Esophagus squamous epithelium (tissue), 5 donors: ENCODE data around the gene SCGB3A1. TPM values are rescaled to one million over a fixed set of nuclear protein-coding genes. Genes with fewer than 3 reads are reported as not detected.

Experiments used
- DNase-seq: peaks from one replicate; lab custom pipeline; 2025; lab: John Stamatoyannopoulos, UW
- H3K27ac ChIP-seq, 4 donors: fragments of 200-600 bp; sonication (generic); one replicate each; pipeline ENCODE4 v1.5.1; 2016 to 2019; ENCODE audit warnings: mild to moderate bottlenecking in 1 of 4
- H3K27me3 ChIP-seq, 4 donors: fragments of 200-600 bp; sonication (generic); 1 replicate in 3 of 4; 2 replicates in 1 of 4; pipeline versions ENCODE4 v1.5.1 to v1.6.0; 2017 to 2021; ENCODE audit warnings: antibody characterized with exemption in 1 of 4
- H3K36me3 ChIP-seq, 3 donors: fragments of 200-600 bp; sonication (generic); one replicate each; pipeline ENCODE4 v1.5.1; 2016 to 2019
- H3K4me1 ChIP-seq, 3 donors: fragments of 200-600 bp; sonication (generic); one replicate each; pipeline ENCODE4 v1.5.1; 2017 to 2019
- H3K4me3 ChIP-seq, 4 donors: fragments of 200-600 bp; sonication (generic); 1 replicate in 3 of 4; 2 replicates in 1 of 4; pipeline ENCODE4 v1.5.1; 2016 to 2019; ENCODE audit warnings: mild to moderate bottlenecking in 2 of 4, moderate library complexity in 1 of 4
- H3K9me3 ChIP-seq, 3 donors: fragments of 200-600 bp; sonication (generic); one replicate each; pipeline ENCODE4 v1.5.1; 2016 to 2019
- POLR2A ChIP-seq, 4 donors: fragments of 450-650 bp; IDR thresholded peaks; one replicate each; pipeline ENCODE4 v1.6.1; 2017; ENCODE audit warnings: antibody characterized with exemption in 4 of 4, mild to moderate bottlenecking in 4 of 4, moderate library complexity in 3 of 4
- WGBS, 2 donors: methylation state at CpG; one replicate each; pipeline ENCODE4 v1.1.5; 2018; 5-methylcytosine and 5-hydroxymethylcytosine counted together
- intact Hi-C: fragments of 100-400 bp; cut with DNase I; formaldehyde crosslinking; loops from one replicate; pipeline ENCODE4 v1.15.0; 2022
- total RNA-seq, 4 donors: library from RNA; depleted of rRNA; stranded (reverse); fragments of >200 nt; gene quantifications; one replicate each; pipeline ENCODE4 v1.1.0, GENCODE V29; 2016
- TF ChIP-seq, protein P1 (sequence below), 6 experiments: fragments of 450-650 bp in 4 of 6; fragments of 200-600 bp in 2 of 6; sonication (generic) in 2 of 6; IDR thresholded peaks; one replicate each; pipeline ENCODE4 v1.5.1; 2016 to 2019; ENCODE audit warnings: antibody characterized with exemption in 6 of 6, mild to moderate bottlenecking in 4 of 6, moderate library complexity in 4 of 6
- donor health status: DM: yes; HTN: yes; CAD: no.

Gene SCGB3A1, protein sequence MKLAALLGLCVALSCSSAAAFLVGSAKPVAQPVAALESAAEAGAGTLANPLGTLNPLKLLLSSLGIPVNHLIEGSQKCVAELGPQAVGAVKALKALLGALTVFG
- total RNA-seq: 100 to 1,000 TPM in 1 of 4 donors, 1 to 10 TPM in 1, not detected in 2; 2.1 to 101 TPM

DNA sequence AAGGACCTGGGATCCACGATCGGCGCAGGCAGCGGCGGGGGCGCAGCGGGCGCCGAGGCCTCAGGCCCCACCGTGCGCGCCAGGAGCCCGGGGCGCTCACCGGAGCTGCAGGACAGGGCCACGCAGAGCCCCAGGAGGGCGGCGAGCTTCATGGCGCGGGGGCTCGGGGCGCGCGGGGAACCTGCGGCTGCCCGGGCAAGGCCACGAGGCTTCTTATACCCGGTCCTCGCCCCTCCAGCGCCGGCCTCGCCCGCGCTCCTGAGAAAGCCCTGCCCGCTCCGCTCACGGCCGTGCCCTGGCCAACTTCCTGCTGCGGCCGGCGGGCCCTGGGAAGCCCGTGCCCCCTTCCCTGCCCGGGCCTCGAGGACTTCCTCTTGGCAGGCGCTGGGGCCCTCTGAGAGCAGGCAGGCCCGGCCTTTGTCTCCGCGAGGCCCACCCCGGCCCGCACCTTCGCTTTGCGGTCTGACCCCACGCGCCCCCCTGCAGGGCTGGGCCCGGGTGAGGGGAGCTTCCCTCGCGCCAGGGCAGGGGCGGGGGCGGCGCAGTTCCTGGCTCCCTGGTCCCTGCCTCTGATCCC lies at the start of gene SCGB3A1:
TSS of gene SCGB3A1 (minus strand) at position 189 of the 577 bp plus-strand sequence. CDS start at position 152, 37 bp downstream.
- no peak within 1 kb of the TSS for H3K27ac ChIP-seq
- H3K36me3 ChIP-seq: no peaks in the 10 kb centered on the region
- H3K4me3 ChIP-seq: peak within 1 kb of the TSS in 3 of 4 donors; percentile 14 to 53 (median 28)
- H3K4me1 ChIP-seq: peaks cover 15 to 23% (median 21%) of the 10 kb centered on the region in 3 donors
- WGBS, 2 donors: no CpG with 5 or more reads among the region's 60 CpGs
- peaks cover 6 to 67% (median 14%) of the 10 kb centered on the region in 4 donors for H3K27me3 ChIP-seq
- no peak for DNase-seq
- TF ChIP-seq, protein P1, sequence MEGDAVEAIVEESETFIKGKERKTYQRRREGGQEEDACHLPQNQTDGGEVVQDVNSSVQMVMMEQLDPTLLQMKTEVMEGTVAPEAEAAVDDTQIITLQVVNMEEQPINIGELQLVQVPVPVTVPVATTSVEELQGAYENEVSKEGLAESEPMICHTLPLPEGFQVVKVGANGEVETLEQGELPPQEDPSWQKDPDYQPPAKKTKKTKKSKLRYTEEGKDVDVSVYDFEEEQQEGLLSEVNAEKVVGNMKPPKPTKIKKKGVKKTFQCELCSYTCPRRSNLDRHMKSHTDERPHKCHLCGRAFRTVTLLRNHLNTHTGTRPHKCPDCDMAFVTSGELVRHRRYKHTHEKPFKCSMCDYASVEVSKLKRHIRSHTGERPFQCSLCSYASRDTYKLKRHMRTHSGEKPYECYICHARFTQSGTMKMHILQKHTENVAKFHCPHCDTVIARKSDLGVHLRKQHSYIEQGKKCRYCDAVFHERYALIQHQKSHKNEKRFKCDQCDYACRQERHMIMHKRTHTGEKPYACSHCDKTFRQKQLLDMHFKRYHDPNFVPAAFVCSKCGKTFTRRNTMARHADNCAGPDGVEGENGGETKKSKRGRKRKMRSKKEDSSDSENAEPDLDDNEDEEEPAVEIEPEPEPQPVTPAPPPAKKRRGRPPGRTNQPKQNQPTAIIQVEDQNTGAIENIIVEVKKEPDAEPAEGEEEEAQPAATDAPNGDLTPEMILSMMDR (IDR thresholded peaks at IDR 0.05): no peak
- TF ChIP-seq POLR2A (IDR thresholded peaks at IDR 0.05): no peak
- no peaks in the 10 kb centered on the region for H3K9me3 ChIP-seq
- intact Hi-C loops: no loop called here

DNA sequence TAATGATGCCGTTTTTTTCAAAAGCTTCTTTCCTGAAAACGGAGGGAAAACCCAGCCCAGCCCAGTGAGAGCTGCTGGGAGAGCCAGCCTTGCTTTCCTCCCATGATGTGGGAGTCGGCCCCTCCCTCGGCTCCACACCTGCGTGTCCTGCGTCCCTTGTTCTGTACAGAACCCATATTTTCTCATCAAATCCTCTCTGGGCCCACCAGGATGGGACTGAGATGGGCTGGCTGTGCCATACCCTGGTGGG lies 49.2 kb upstream of the SCGB3A1 start:
- DNase-seq: no peak
- TF ChIP-seq, protein P1 (IDR thresholded peaks at IDR 0.05): no peak
- no peak for TF ChIP-seq POLR2A (IDR thresholded peaks at IDR 0.05)
- no peak overlapping the region for H3K4me3 ChIP-seq

DNA sequence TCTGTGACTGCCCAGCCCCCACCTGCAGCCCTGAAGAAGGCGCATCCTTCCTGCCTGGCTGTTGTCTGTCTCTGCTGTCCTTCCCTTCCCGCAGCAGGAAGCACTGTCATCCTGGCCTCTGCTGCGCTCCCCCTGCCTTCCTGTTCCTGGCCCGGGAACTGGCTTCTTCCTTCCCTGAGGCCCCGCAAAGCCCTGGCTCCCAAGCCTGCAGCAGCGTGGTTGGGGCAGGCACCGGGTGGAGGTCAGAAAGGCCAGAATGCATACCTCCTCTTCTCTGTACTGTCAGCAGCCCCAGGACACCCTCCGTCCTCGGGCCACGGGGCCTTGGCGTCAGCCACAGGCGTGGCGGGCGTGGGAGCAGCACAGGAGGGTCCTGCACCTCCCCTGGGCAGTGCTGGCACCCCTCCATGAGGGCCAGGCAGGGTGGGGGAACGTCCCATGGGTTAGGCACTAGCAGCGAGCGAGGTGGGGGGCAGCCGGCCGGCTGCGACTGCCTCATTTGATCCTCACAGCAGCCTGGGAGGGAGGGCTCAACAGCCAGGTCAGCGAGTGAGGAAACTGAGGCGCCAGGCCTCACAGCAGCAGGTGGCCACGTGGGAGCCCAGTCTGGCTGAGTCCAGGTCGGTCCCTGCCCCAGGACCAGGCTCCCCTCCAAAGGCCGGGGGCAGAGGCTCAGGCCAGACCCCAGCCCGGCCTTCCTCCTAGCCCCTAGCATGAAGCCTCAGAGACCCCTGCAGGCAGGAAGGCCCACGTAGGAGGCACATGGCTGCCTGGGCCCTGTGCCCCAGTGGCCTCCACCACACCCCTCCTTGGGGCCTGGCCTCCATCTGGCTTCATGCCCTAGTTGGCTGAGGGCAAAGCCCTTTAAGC lies 48.7 kb upstream of the SCGB3A1 start:
- no peaks in the 10 kb centered on the region for H3K9me3 ChIP-seq
- TF ChIP-seq, protein P1 (IDR thresholded peaks at IDR 0.05): no peak
- TF ChIP-seq POLR2A (IDR thresholded peaks at IDR 0.05): no peak
- H3K27ac ChIP-seq: no peak overlapping the region
- WGBS, 2 donors: 45 to 78% methylated on average over 7 to 14 of the region's 27 CpGs
- intact Hi-C loops: no loop called here
- H3K4me3 ChIP-seq: no peak overlapping the region
- DNase-seq: no peak
- peaks cover 0 to 30% (median 0%) of the 10 kb centered on the region in 4 donors for H3K27me3 ChIP-seq
- no peaks in the 10 kb centered on the region for H3K36me3 ChIP-seq
- peaks cover 0 to 8% (median 0%) of the 10 kb centered on the region in 3 donors for H3K4me1 ChIP-seq

More for the DNA sequence above, 49.2 kb upstream of the SCGB3A1 start:
- no peak overlapping the region for H3K27ac ChIP-seq
- no peaks in the 10 kb centered on the region for H3K36me3 ChIP-seq
- intact Hi-C loops: no loop called here
- WGBS, 2 donors: 47 to 52% methylated on average over 6 of the region's 6 CpGs
- H3K27me3 ChIP-seq: peaks cover 0 to 35% (median 0%) of the 10 kb centered on the region in 4 donors
- H3K9me3 ChIP-seq: no peaks in the 10 kb centered on the region
- peaks cover 0 to 8% (median 0%) of the 10 kb centered on the region in 3 donors for H3K4me1 ChIP-seq

DNA sequence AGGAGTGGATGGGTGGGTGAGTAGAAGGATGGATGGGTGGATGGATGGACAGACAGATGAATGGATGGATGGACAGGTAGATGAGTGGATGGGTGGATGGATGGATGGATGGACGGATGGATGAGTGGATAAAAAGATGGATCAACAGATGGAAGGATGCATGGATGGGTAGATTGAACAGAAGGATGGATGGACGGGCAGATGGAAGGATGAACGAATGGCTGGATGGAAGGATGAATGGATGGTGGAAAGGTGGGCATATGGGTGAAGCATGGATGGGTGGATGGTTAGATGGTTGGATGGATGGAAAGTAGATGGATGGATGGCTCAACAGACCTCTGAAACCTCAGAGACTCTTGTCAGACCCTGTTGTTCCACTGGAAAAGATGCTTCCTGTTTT lies 48.0 kb upstream of the SCGB3A1 start:
- Histone ChIP-seq H3K27me3 (peaks cover 0 to 24% (median 0%) of the 10 kb centered on the region in 4 donors), H3K4me3 (no peak overlapping the region), H3K4me1 (peaks cover 0 to 8% (median 0%) of the 10 kb centered on the region in 3 donors), H3K9me3 (no peaks in the 10 kb centered on the region), H3K36me3 (no peaks in the 10 kb centered on the region), H3K27ac (no peak overlapping the region)
- no peak for DNase-seq
- TF ChIP-seq, protein P1 (IDR thresholded peaks at IDR 0.05): no peak
- no peak for TF ChIP-seq POLR2A (IDR thresholded peaks at IDR 0.05)
- WGBS, 2 donors: 61 to 67% methylated on average over 3 of the region's 3 CpGs
- intact Hi-C loops: no loop called here
